Aorta (tissue), 5 donors: ENCODE data around the gene FIGLA. TPM values are rescaled to one million over a fixed set of nuclear protein-coding genes. Genes with fewer than 3 reads are reported as not detected.

Source experiments
- ATAC-seq: fragments of 200-7000 bp; cut with Tn5 transposase; one replicate; pipeline ENCODE4 v1.9.1; 2022; ENCODE audit warnings: moderate library complexity; ENCODE audit not compliant: low FRiP score
- DNase-seq, 2 donors: peaks; one replicate each; pipeline ENCODE4 v3.0.0-alpha.2; 2020
- H3K27ac ChIP-seq, 2 donors: one replicate each; pipeline ENCODE4 v1.5.1; 2013; ENCODE audit warnings: low read length in 2 of 2, mild to moderate bottlenecking in 2 of 2, moderate library complexity in 2 of 2, control low read depth in 1 of 2, inconsistent platforms in 1 of 2, low read depth in 1 of 2
- H3K27me3 ChIP-seq, 2 donors: one replicate each; pipeline ENCODE4 v1.6.1; 2013; ENCODE audit warnings: control low read depth in 1 of 2, low read length in 1 of 2, mild to moderate bottlenecking in 1 of 2, moderate library complexity in 1 of 2; ENCODE audit not compliant: insufficient read depth in 2 of 2, control insufficient read depth in 1 of 2
- H3K36me3 ChIP-seq, 2 donors: one replicate each; pipeline ENCODE4 v1.6.1; 2013; ENCODE audit warnings: control low read depth in 1 of 2, low read length in 1 of 2, mild to moderate bottlenecking in 1 of 2; ENCODE audit not compliant: insufficient read depth in 2 of 2, control insufficient read depth in 1 of 2
- H3K4me1 ChIP-seq, 2 donors: one replicate each; pipeline ENCODE4 v1.6.1; 2013; ENCODE audit warnings: low read length in 2 of 2, control low read depth in 1 of 2, mild to moderate bottlenecking in 1 of 2, moderate library complexity in 1 of 2; ENCODE audit not compliant: insufficient read depth in 2 of 2, control insufficient read depth in 1 of 2
- H3K4me3 ChIP-seq, 2 donors: one replicate each; pipeline ENCODE4 v1.5.1; 2013; ENCODE audit warnings: low read length in 2 of 2, control low read depth in 1 of 2, mild to moderate bottlenecking in 1 of 2
- H3K9me3 ChIP-seq: one replicate; pipeline ENCODE4 v1.6.1; 2013; ENCODE audit warnings: mild to moderate bottlenecking, low read length; ENCODE audit not compliant: control insufficient read depth
- WGBS, 2 donors: extraction: QIAGEN DNeasy Blood & Tissue Kit; methylation state at CpG; one replicate each; pipeline ENCODE4 v1.1.7; 2013; 5-methylcytosine and 5-hydroxymethylcytosine counted together
- intact Hi-C, 2 donors: fragments of 100-400 bp; cut with DNase I; formaldehyde crosslinking; loops; one replicate each; pipeline versions ENCODE4 v1.14.2 to v1.15.0; 2022
- polyA plus RNA-seq, 2 donors: library from polyadenylated mRNA; stranded (reverse); fragments of 200-250 nt; gene quantifications; one replicate each; pipeline ENCODE4 v1.2.3, GENCODE V29; 2013
- total RNA-seq, 2 donors: library from RNA; stranded (reverse); fragmentation: NEBNext Ultra II Directional; extraction: Animal tissue kit (Norgen Biotek cat#: 25700); gene quantifications; one replicate each; pipeline ENCODE4 v1.2.1, GENCODE V29; 2021
- donor health status: healthy with polysubstance abuse.
- donor health status: Bipolar disorder and iron deficiency.
- donor health status: DM: no; HTN: no; CAD: no.
- donor health status: DM: no; HTN: no; CAD: no.
- donor health status: DM: yes; HTN: yes; CAD: no.

Gene FIGLA
- total and polyA plus RNA-seq, 4 donors = not detected

DNA sequence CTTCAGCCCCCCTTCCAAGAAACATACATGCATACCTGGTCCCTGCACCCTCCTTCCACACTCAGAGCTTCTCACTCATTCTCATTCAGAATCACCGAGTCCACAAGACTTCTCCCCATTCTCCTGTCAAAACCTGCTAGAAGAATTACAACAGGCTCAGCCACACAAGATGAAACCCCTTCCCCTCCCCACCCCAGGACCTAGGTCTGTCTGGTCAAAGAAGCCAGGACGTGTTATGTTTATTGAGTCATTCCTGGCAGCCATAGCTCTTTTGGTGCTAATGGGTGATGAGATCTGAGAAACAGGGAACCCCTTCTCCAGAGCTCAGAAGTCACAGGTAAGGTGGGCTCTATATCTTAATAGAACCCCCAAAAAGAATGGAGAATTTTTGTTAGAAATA, 21.0 kb downstream of the FIGLA start:
- H3K36me3 ChIP-seq = no peaks in the 10 kb centered on the region
- H3K27ac ChIP-seq = no peak overlapping the region
- ATAC-seq (no peak), DNase-seq (no peak)
- H3K4me1 ChIP-seq = no peaks in the 10 kb centered on the region
- 28 to 33% methylated on average over 2 of the region's 2 CpGs for WGBS, 2 donors
- H3K4me3 ChIP-seq = no peak overlapping the region
- intact Hi-C loops = no loop called here
- H3K27me3 ChIP-seq = no peaks in the 10 kb centered on the region
- H3K9me3 ChIP-seq = no peaks in the 10 kb centered on the region

DNA sequence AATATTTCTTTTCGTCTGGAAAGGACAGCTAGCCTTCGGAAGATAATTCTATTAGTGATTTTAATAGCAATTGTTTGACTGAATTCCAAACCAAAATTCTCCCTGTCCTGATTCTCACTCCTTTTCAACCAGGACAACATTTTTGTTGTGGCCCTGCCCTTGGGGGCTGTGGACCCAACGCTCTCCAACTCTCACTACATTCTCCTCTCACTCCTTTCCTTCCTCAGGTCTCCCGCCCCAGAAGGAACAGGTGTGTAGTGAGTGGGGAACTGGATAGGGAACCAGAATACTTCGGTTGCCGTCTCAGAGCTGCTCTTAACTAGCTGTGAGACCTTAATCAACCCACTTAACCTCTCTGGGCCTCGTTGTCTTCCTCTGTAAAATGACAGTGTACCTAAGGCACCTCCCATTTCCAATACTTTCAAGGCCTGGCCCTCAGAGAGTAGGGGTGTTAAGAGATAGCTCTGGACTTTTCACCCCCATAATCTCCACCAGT, 21.8 kb downstream of the FIGLA start:
- WGBS, 2 donors = 44 to 45% methylated on average over 7 of the region's 7 CpGs
- no peak for ATAC-seq

DNA sequence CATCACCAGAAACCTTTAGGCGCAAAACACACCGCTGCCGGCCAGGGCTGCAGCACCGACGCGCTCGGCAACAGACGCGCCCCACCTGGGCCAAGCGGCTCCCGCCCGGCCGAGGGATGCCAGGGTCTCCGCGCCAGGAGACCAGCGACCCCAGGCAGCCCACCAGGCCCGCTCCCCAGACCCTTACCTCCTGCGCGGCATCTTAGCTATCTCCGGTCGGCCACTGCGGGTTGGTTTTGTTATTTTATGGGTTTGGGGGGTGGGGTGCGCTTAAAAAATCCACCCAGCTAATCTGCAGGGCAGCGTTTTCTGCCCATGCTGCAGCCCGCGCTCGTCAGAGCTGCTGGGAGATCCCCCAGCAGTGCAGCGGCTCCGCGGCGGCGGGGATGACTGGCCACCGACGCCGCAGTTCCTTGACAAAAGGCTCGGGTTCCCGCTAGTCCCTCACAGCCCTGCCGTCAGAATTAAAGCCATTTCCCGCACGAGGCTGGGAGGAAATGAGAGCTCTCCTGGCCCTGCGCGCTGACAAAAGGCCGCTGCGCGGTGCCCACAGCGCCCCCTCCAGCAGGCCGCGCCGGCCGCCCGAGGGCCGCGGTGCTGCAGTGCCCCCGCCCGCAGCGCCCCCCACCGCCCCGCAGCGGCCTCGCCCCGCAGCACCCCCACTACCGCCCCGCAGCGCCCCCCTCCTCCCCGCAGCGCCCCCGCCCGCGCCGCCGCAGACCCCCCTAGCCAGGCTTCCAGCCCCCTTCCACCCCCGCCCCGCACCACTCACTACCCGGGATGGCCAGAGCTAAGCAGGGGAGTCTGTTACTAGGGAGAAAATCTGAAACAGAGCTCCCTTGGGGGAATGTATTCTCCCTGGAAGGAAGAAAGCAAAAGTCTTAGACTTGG, 22.5 kb downstream of the FIGLA start, which contains the start of gene ADD2:
Gene ADD2 (minus strand): TSS at position 502 of the 891 bp plus-strand sequence. CDS start 61,792 bp downstream, outside the sequence.
- peak; percentile 49 to 74 for DNase-seq
- Histone ChIP-seq H3K4me1 (no peaks in the 10 kb centered on the region), H3K9me3 (no peaks in the 10 kb centered on the region), H3K4me3 (peak within 1 kb of the TSS in 1 of 2 donors; percentile 58), H3K27ac (no peak within 1 kb of the TSS), H3K36me3 (no peaks in the 10 kb centered on the region), H3K27me3 (no peaks in the 10 kb centered on the region)
- intact Hi-C loops = no loop called here
- whole genome bisulfite sequencing, 2 donors = 1% methylated on average over 56 to 72 of the region's 74 CpGs
- ATAC-seq = peak; percentile 55

More for the DNA sequence above, 21.8 kb downstream of the FIGLA start:
- Histone ChIP-seq H3K4me1 (no peaks in the 10 kb centered on the region), H3K27ac (no peak overlapping the region), H3K4me3 (no peak overlapping the region), H3K27me3 (no peaks in the 10 kb centered on the region), H3K9me3 (no peaks in the 10 kb centered on the region), H3K36me3 (no peaks in the 10 kb centered on the region)
- no peak for DNase-seq
- intact Hi-C loops = no loop called here

DNA sequence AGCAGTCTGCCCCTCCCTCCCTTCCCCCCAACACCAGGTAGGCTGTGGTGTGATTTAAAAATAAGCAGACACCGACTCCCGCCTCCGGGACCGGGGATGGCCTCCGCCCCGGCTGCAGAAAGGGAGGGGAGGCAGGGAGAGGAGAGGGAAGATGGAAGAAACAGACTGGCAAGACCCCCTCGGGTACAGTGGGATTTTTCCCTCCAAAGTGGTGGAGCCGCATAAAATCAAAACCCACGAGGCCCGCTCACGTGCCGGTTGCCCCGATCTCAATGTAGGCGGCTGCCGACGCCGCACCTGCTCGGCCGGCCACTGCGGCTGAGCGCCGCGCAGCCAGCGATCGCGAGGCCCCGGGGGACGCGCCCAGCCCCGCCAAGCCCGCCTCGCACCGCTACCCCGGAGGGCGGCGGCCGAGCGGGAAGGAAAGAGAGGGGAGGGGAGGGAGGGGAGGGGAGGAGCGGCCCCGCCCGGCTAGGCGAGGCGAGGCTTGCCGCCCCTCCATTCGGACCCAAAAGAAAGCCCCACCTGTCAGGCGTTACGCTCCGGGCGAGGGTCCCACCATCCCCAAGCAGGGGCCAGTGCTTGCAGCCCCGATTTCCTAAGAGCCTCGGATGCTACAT, 23.3 kb downstream of the FIGLA start:
- H3K36me3 ChIP-seq = no peaks in the 10 kb centered on the region
- intact Hi-C loops = no loop called here
- H3K4me3 ChIP-seq = peak overlapping the region in 1 of 2 donors; percentile 58
- peak; percentile 15 for ATAC-seq
- H3K4me1 ChIP-seq = no peaks in the 10 kb centered on the region
- H3K9me3 ChIP-seq = no peaks in the 10 kb centered on the region
- H3K27ac ChIP-seq = no peak overlapping the region
- 1% methylated on average over 43 to 51 of the region's 51 CpGs for WGBS, 2 donors
- H3K27me3 ChIP-seq = no peaks in the 10 kb centered on the region
- peak in 1 of 2 donors; percentile 75 for DNase-seq

- WGBS, 2 donors = 9 to 14% methylated on average over 7 of the region's 7 CpGs
- intact Hi-C loops = no loop called here
- no peak for ATAC-seq
These were observed 23.9 kb downstream of the FIGLA start for GRCh38 chr2:70766357-70767078.

GRCh38 chr2:70765507-70765906, 24.9 kb downstream of the FIGLA start:
- Histone ChIP-seq H3K9me3 (no peaks in the 10 kb centered on the region), H3K4me3 (no peak overlapping the region), H3K36me3 (no peaks in the 10 kb centered on the region), H3K4me1 (no peaks in the 10 kb centered on the region), H3K27ac (no peak overlapping the region), H3K27me3 (no peaks in the 10 kb centered on the region)
- DNase-seq (no peak), ATAC-seq (no peak)
- WGBS, 2 donors = 78% methylated on average over 7 of the region's 7 CpGs
- intact Hi-C loops = no loop called here

More at GRCh38 chr2:70766357-70767078, 23.9 kb downstream of the FIGLA start:
- Histone ChIP-seq H3K4me1 (no peaks in the 10 kb centered on the region), H3K9me3 (no peaks in the 10 kb centered on the region), H3K27ac (no peak overlapping the region), H3K27me3 (no peaks in the 10 kb centered on the region), H3K4me3 (no peak overlapping the region), H3K36me3 (no peaks in the 10 kb centered on the region)
- DNase-seq = no peak

DNA sequence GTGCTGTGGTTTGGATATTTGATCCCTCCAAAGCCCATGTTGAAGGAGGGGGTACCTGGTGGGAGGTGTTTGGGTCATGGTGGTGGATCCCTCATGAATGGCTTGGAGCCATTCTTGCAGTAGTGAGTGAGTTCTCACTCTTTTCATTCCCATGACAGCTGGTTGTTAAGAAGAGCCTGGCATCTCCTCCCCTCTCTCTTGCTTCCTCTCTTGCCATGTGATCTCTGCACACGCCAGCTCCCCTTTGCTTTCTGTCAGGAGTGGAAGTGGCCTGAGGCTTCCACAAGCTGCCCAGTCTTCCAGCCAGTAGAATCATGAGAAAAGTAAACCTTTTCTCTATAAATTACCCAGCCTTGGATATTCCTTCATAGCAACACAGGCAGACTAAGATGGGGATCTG, 31.0 kb downstream of the FIGLA start:
- no peak for DNase-seq
- Histone ChIP-seq H3K36me3 (no peaks in the 10 kb centered on the region), H3K4me1 (no peaks in the 10 kb centered on the region), H3K9me3 (no peaks in the 10 kb centered on the region), H3K4me3 (no peak overlapping the region), H3K27me3 (no peaks in the 10 kb centered on the region), H3K27ac (no peak overlapping the region)
- intact Hi-C loops = no loop called here
- 72 to 78% methylated on average over 1 of the region's 1 CpG for WGBS, 2 donors
- ATAC-seq = no peak

GRCh38 chr2:70757966-70758365, 32.5 kb downstream of the FIGLA start:
- H3K36me3 ChIP-seq = no peaks in the 10 kb centered on the region
- no peaks in the 10 kb centered on the region for H3K27me3 ChIP-seq
- H3K4me3 ChIP-seq = no peak overlapping the region
- no peak for DNase-seq
- 89% methylated on average over 7 of the region's 7 CpGs for WGBS, 2 donors
- H3K4me1 ChIP-seq = no peaks in the 10 kb centered on the region
- intact Hi-C loops = no loop called here
- H3K9me3 ChIP-seq = no peaks in the 10 kb centered on the region
- H3K27ac ChIP-seq = no peak overlapping the region
- ATAC-seq = no peak
